GM23248 (cell line): ENCODE measurements around the gene NPAS2.

Experiments used
- EZH2 ChIP-seq: fragments of 200-600 bp; sonication (generic); IDR thresholded peaks from 2 replicates; pipeline ENCODE4 v1.6.1; 2018; ENCODE audit warnings: antibody characterized with exemption, mild to moderate bottlenecking; ENCODE audit not compliant: insufficient read depth, poor library complexity, severe bottlenecking
- EZH2phosphoT487 ChIP-seq: fragments of 200-600 bp; sonication (generic); IDR thresholded peaks from 2 replicates; pipeline ENCODE4 v1.6.1; 2018; ENCODE audit warnings: antibody characterized with exemption, moderate library complexity, mild to moderate bottlenecking, low read depth; ENCODE audit not compliant: insufficient read depth

GRCh38 chr2:100962366-100963025 is 142.6 kb downstream of the NPAS2 start:
- TF ChIP-seq EZH2phosphoT487 (no peak), EZH2 (no peak)
